Measurements from ENCODE around the gene DAPL1. TPM values are rescaled to one million over a fixed set of nuclear protein-coding genes. Genes with fewer than 3 reads are reported as not detected.
"Not testable (repeated sequence)": the region's sequence is repeated elsewhere in the genome, so short reads cannot be mapped to it uniquely, and the experiment has no call there.

Gene DAPL1
- total RNA-seq, 2 donors from 2014 or later, result not detected

GRCh38 chr2:158835431-158835830 lies 40.3 kb downstream of the DAPL1 start:
- H3K4me1 ChIP-seq (ENCODE audit: control insufficient read depth in 1 of 2, low read depth in 2 of 2), result peaks cover 3 to 7% of the 10 kb centered on the region in 2 donors
- H3K9me3 ChIP-seq, result no peaks in the 10 kb centered on the region
- H3K27ac ChIP-seq, result no peak overlapping the region
- ATAC-seq (ENCODE audit: insufficient number of reproducible peaks, low FRiP score, low read depth), result no peak
- H3K27me3 ChIP-seq (replicated peaks; ENCODE audit: insufficient read depth), result no peaks in the 10 kb centered on the region
- no peak for DNase-seq (ENCODE audit: low spot score)
- H3K4me3 ChIP-seq, result no peak overlapping the region
- TF ChIP-seq CTCF (IDR thresholded peaks at IDR 0.05), result no peak
- H3K36me3 ChIP-seq, result no peaks in the 10 kb centered on the region

GRCh38 chr2:158837645-158838044 lies 42.5 kb downstream of the DAPL1 start:
- H3K27ac ChIP-seq, result no peak overlapping the region
- no peaks in the 10 kb centered on the region for H3K27me3 ChIP-seq (replicated peaks; ENCODE audit: insufficient read depth)
- no peak for ATAC-seq (ENCODE audit: insufficient number of reproducible peaks, low FRiP score, low read depth)
- no peaks in the 10 kb centered on the region for H3K9me3 ChIP-seq
- no peak for DNase-seq (ENCODE audit: low spot score)
- H3K4me3 ChIP-seq, result no peak overlapping the region
- TF ChIP-seq CTCF (IDR thresholded peaks at IDR 0.05), result no peak
- H3K36me3 ChIP-seq, result no peaks in the 10 kb centered on the region
- H3K4me1 ChIP-seq (ENCODE audit: control insufficient read depth in 1 of 2, low read depth in 2 of 2), result peaks cover 8 to 24% of the 10 kb centered on the region in 2 donors

- Histone ChIP-seq H3K36me3 (no peaks in the 10 kb centered on the region), H3K27ac (peak overlapping the region; percentile 67 to 69), H3K9me3 (no peaks in the 10 kb centered on the region), H3K4me1 (ENCODE audit: control insufficient read depth in 1 of 2, low read depth in 2 of 2) (peaks cover 17 to 52% of the 10 kb centered on the region in 2 donors), H3K4me3 (no peak overlapping the region), H3K27me3 (replicated peaks; ENCODE audit: insufficient read depth) (no peaks in the 10 kb centered on the region)
- DNase-seq (ENCODE audit: low spot score) (no peak), ATAC-seq (ENCODE audit: insufficient number of reproducible peaks, low FRiP score, low read depth) (peak; percentile 74)
- no peak for TF ChIP-seq CTCF (IDR thresholded peaks at IDR 0.05)
These were observed 46.7 kb downstream of the DAPL1 start for GRCh38 chr2:158841850-158842249.

GRCh38 chr2:158845444-158845843 lies 50.3 kb downstream of the DAPL1 start:
- H3K9me3 ChIP-seq, result no peaks in the 10 kb centered on the region
- DNase-seq (ENCODE audit: low spot score) (no peak), ATAC-seq (ENCODE audit: insufficient number of reproducible peaks, low FRiP score, low read depth) (no peak)
- TF ChIP-seq CTCF (IDR thresholded peaks at IDR 0.05), result no peak
- no peaks in the 10 kb centered on the region for H3K27me3 ChIP-seq (replicated peaks; ENCODE audit: insufficient read depth)
- H3K4me1 ChIP-seq (ENCODE audit: control insufficient read depth in 1 of 2, low read depth in 2 of 2), result peaks cover 14 to 45% of the 10 kb centered on the region in 2 donors
- H3K4me3 ChIP-seq, result no peak overlapping the region
- peak overlapping the region in 1 of 2 donors; percentile 50 for H3K27ac ChIP-seq
- no peaks in the 10 kb centered on the region for H3K36me3 ChIP-seq

GRCh38 chr2:158845859-158846258 lies 50.7 kb downstream of the DAPL1 start:
- Histone ChIP-seq H3K4me1 (ENCODE audit: control insufficient read depth in 1 of 2, low read depth in 2 of 2) (peaks cover 14 to 45% of the 10 kb centered on the region in 2 donors), H3K36me3 (no peaks in the 10 kb centered on the region), H3K9me3 (no peaks in the 10 kb centered on the region), H3K27ac (peak overlapping the region in 1 of 2 donors; percentile 50), H3K4me3 (no peak overlapping the region), H3K27me3 (replicated peaks; ENCODE audit: insufficient read depth) (no peaks in the 10 kb centered on the region)
- ATAC-seq (ENCODE audit: insufficient number of reproducible peaks, low FRiP score, low read depth) (no peak), DNase-seq (ENCODE audit: low spot score) (no peak)
- no peak for TF ChIP-seq CTCF (IDR thresholded peaks at IDR 0.05)

GRCh38 chr2:158847526-158847925 lies 52.4 kb downstream of the DAPL1 start:
- not testable (repeated sequence) for H3K27me3 ChIP-seq (replicated peaks; ENCODE audit: insufficient read depth); H3K4me3 ChIP-seq; H3K9me3 ChIP-seq; H3K27ac ChIP-seq; H3K36me3 ChIP-seq; ATAC-seq (ENCODE audit: insufficient number of reproducible peaks, low FRiP score, low read depth); DNase-seq (ENCODE audit: low spot score)
- peaks cover 10 to 30% of the 10 kb centered on the region in 2 donors for H3K4me1 ChIP-seq (ENCODE audit: control insufficient read depth in 1 of 2, low read depth in 2 of 2)

GRCh38 chr2:158848031-158848970 lies 53.2 kb downstream of the DAPL1 start:
- not testable (repeated sequence) for H3K27ac ChIP-seq; H3K36me3 ChIP-seq; H3K27me3 ChIP-seq (replicated peaks; ENCODE audit: insufficient read depth); H3K4me3 ChIP-seq; ATAC-seq (ENCODE audit: insufficient number of reproducible peaks, low FRiP score, low read depth); H3K9me3 ChIP-seq; DNase-seq (ENCODE audit: low spot score)
- H3K4me1 ChIP-seq (ENCODE audit: control insufficient read depth in 1 of 2, low read depth in 2 of 2), result peaks cover 7 to 26% of the 10 kb centered on the region in 2 donors

GRCh38 chr2:158860179-158860578 lies 65.1 kb downstream of the DAPL1 start:
- H3K27me3 ChIP-seq (replicated peaks; ENCODE audit: insufficient read depth); DNase-seq (ENCODE audit: low spot score); ATAC-seq (ENCODE audit: insufficient number of reproducible peaks, low FRiP score, low read depth); H3K4me1 ChIP-seq (ENCODE audit: control insufficient read depth in 1 of 2, low read depth in 2 of 2); H3K36me3 ChIP-seq; H3K9me3 ChIP-seq; H3K4me3 ChIP-seq; H3K27ac ChIP-seq: not testable (repeated sequence)

All from thoracic aorta (tissue), 2 donors.